ENCODE measurements around the gene UPK2.
A peak's percentile ranks its signal among the peaks of the same experiment; 100 is the strongest.
"Not testable (repeated sequence)": the region's sequence is repeated elsewhere in the genome, so short reads cannot be mapped to it uniquely, and the experiment has no call there.

The UPK2 gene

GRCh38 chr11:118939404-118939915 lies 16.6 kb upstream of the UPK2 start:
- DNase-seq = no peak

GRCh38 chr11:118939953-118940598 lies 16.0 kb upstream of the UPK2 start:
- DNase-seq = no peak

- no peak for DNase-seq
These were observed 9.0 kb upstream of the UPK2 start for GRCh38 chr11:118947091-118947490.

GRCh38 chr11:118948000-118948399 lies 8.1 kb upstream of the UPK2 start:
- DNase-seq = no peak

- no peak for DNase-seq
These were observed 2.8 kb upstream of the UPK2 start for GRCh38 chr11:118953265-118953664.

GRCh38 chr11:118953976-118954375 lies 2.1 kb upstream of the UPK2 start:
- DNase-seq = not testable (repeated sequence)

- DNase-seq = no peak
These were observed 860 bp downstream of the UPK2 start for GRCh38 chr11:118956847-118957469.

- no peak for DNase-seq
These were observed 1.5 kb downstream of the UPK2 start for GRCh38 chr11:118957549-118957948.

- DNase-seq = no peak
These were observed 1.9 kb downstream of the UPK2 start for GRCh38 chr11:118957968-118958367.

GRCh38 chr11:118958577-118958976 lies 2.5 kb downstream of the UPK2 start:
- no peak for DNase-seq

GRCh38 chr11:118961189-118961588 lies 5.1 kb downstream of the UPK2 start:
- DNase-seq = no peak

- no peak for DNase-seq
These were observed 5.5 kb downstream of the UPK2 start for GRCh38 chr11:118961591-118961990.

GRCh38 chr11:118969508-118969907 lies 13.4 kb downstream of the UPK2 start:
- DNase-seq = not testable (repeated sequence)

- DNase-seq = no peak
These were observed 15.5 kb downstream of the UPK2 start, which contains the start of gene FOXR1 for GRCh38 chr11:118971646-118972045. Gene FOXR1, plus strand, starts transcription at chr11:118971761. Its CDS starts 171 bp downstream, at chr11:118971932.

- DNase-seq = no peak
These were observed 17.9 kb downstream of the UPK2 start for GRCh38 chr11:118973985-118974384.

- DNase-seq = peak; percentile 18
These were observed 19.9 kb downstream of the UPK2 start for GRCh38 chr11:118975771-118976709.

- DNase-seq = no peak
These were observed 23.3 kb downstream of the UPK2 start for GRCh38 chr11:118979434-118979833.

GRCh38 chr11:118980191-118980881 lies 24.2 kb downstream of the UPK2 start:
- no peak for DNase-seq

GRCh38 chr11:118984337-118984736 lies 28.2 kb downstream of the UPK2 start:
- not testable (repeated sequence) for DNase-seq

GRCh38 chr11:118984825-118985224 lies 28.7 kb downstream of the UPK2 start:
- no peak for DNase-seq

GRCh38 chr11:118988280-118988679 lies 32.2 kb downstream of the UPK2 start:
- no peak for DNase-seq

GRCh38 chr11:118991486-118992038 lies 35.5 kb downstream of the UPK2 start:
- DNase-seq = not testable (repeated sequence)

Measured in NCI-H2029 treated with DMSO at 0.1 percent for 48 hours (cell line).